Stomach smooth muscle (tissue), 2 donors: ENCODE results near the gene ZNRF3.
"Not testable (repeated sequence)": the region's sequence is repeated elsewhere in the genome, so short reads cannot be mapped to it uniquely, and the experiment has no call there.

Experiments used
- H3K27ac ChIP-seq: one replicate; pipeline ENCODE4 v1.7.0; 2013; ENCODE audit warnings: mild to moderate bottlenecking, low read length, inconsistent platforms
- H3K27me3 ChIP-seq, 2 donors: one replicate each; pipeline ENCODE4 v1.7.0; 2013; ENCODE audit warnings: low read length in 2 of 2; ENCODE audit not compliant: insufficient read depth in 2 of 2, control insufficient read depth in 1 of 2
- H3K36me3 ChIP-seq, 2 donors: one replicate each; pipeline ENCODE4 v1.7.0; 2013; ENCODE audit warnings: low read length in 2 of 2; ENCODE audit not compliant: control insufficient read depth in 2 of 2, insufficient read depth in 2 of 2
- H3K4me1 ChIP-seq: one replicate; pipeline ENCODE4 v1.7.0; 2013; ENCODE audit warnings: low read length; ENCODE audit not compliant: control insufficient read depth, insufficient read depth
- H3K4me3 ChIP-seq, 2 donors: one replicate each; pipeline ENCODE4 v1.7.0; 2013; ENCODE audit warnings: low read length in 2 of 2
- H3K9ac ChIP-seq, 2 donors: one replicate each; pipeline ENCODE4 v1.7.0; 2013; ENCODE audit warnings: low read length in 2 of 2, mild to moderate bottlenecking in 1 of 2
- H3K9me3 ChIP-seq, 2 donors: one replicate each; pipeline ENCODE4 v1.7.0; 2013; ENCODE audit warnings: low read length in 2 of 2; ENCODE audit not compliant: control insufficient read depth in 2 of 2
- donor health status: healthy.
- donor health status: Pancreatic carcinoma.

ZNRF3 gene

GRCh38 chr22:29037340-29037932, 154.1 kb downstream of the ZNRF3 start:
- H3K9me3 ChIP-seq = no peaks in the 10 kb centered on the region
- no peak overlapping the region for H3K27ac ChIP-seq
- H3K27me3 ChIP-seq = no peaks in the 10 kb centered on the region
- no peak overlapping the region for H3K9ac ChIP-seq
- peak overlapping the region in 1 of 2 donors; percentile 3 for H3K4me3 ChIP-seq
- H3K36me3 ChIP-seq = no peaks in the 10 kb centered on the region
- H3K4me1 ChIP-seq = peaks cover 19% of the 10 kb centered on the region

- Histone ChIP-seq H3K9me3 (no peaks in the 10 kb centered on the region), H3K9ac (no peak overlapping the region), H3K36me3 (peaks cover 8% of the 10 kb centered on the region in 2 donors), H3K27me3 (no peaks in the 10 kb centered on the region), H3K27ac (no peak overlapping the region), H3K4me3 (no peak overlapping the region), H3K4me1 (peaks cover 14% of the 10 kb centered on the region)
Observed at GRCh38 chr22:29039148-29039547, 155.8 kb downstream of the ZNRF3 start.

- not testable (repeated sequence) for H3K9ac ChIP-seq, H3K27ac ChIP-seq, H3K9me3 ChIP-seq, H3K27me3 ChIP-seq, H3K4me3 ChIP-seq
- H3K4me1 ChIP-seq = peaks cover 14% of the 10 kb centered on the region
- peaks cover 8 to 10% of the 10 kb centered on the region in 2 donors for H3K36me3 ChIP-seq
Observed at GRCh38 chr22:29039684-29040083, 156.3 kb downstream of the ZNRF3 start.

GRCh38 chr22:29040385-29041275, 157.3 kb downstream of the ZNRF3 start:
- Histone ChIP-seq H3K36me3 (peaks cover 8 to 14% of the 10 kb centered on the region in 2 donors), H3K27ac (no peak overlapping the region)

GRCh38 chr22:29041408-29041807, 158.0 kb downstream of the ZNRF3 start:
- Histone ChIP-seq H3K9me3 (no peaks in the 10 kb centered on the region), H3K27me3 (no peaks in the 10 kb centered on the region), H3K27ac (no peak overlapping the region), H3K4me1 (peaks cover 14% of the 10 kb centered on the region), H3K36me3 (peaks cover 15 to 21% of the 10 kb centered on the region in 2 donors), H3K9ac (no peak overlapping the region), H3K4me3 (no peak overlapping the region)

More at GRCh38 chr22:29040385-29041275, 157.3 kb downstream of the ZNRF3 start:
- H3K9ac ChIP-seq = no peak overlapping the region
- no peaks in the 10 kb centered on the region for H3K9me3 ChIP-seq
- H3K27me3 ChIP-seq = no peaks in the 10 kb centered on the region
- peaks cover 14% of the 10 kb centered on the region for H3K4me1 ChIP-seq
- no peak overlapping the region for H3K4me3 ChIP-seq

- Histone ChIP-seq H3K27ac (no peak overlapping the region), H3K4me3 (no peak overlapping the region)
Observed at GRCh38 chr22:29043906-29044575, 160.7 kb downstream of the ZNRF3 start.

GRCh38 chr22:29044657-29045176, 161.3 kb downstream of the ZNRF3 start:
- Histone ChIP-seq H3K27me3 (no peaks in the 10 kb centered on the region), H3K4me1 (peaks cover 9% of the 10 kb centered on the region), H3K4me3 (no peak overlapping the region), H3K36me3 (peaks cover 27 to 46% of the 10 kb centered on the region in 2 donors), H3K9me3 (no peaks in the 10 kb centered on the region), H3K27ac (no peak overlapping the region), H3K9ac (no peak overlapping the region)

More at GRCh38 chr22:29043906-29044575, 160.7 kb downstream of the ZNRF3 start:
- Histone ChIP-seq H3K9ac (no peak overlapping the region), H3K9me3 (no peaks in the 10 kb centered on the region), H3K4me1 (peaks cover 9% of the 10 kb centered on the region), H3K27me3 (no peaks in the 10 kb centered on the region), H3K36me3 (peaks cover 22 to 40% of the 10 kb centered on the region in 2 donors)

- Histone ChIP-seq H3K4me3 (no peak overlapping the region), H3K36me3 (peaks cover 23 to 42% of the 10 kb centered on the region in 2 donors), H3K4me1 (no peaks in the 10 kb centered on the region), H3K27ac (no peak overlapping the region), H3K27me3 (no peaks in the 10 kb centered on the region), H3K9ac (no peak overlapping the region), H3K9me3 (no peaks in the 10 kb centered on the region)
Observed at GRCh38 chr22:29048822-29049654, 165.7 kb downstream of the ZNRF3 start.

- H3K9ac ChIP-seq = no peak overlapping the region
- H3K4me3 ChIP-seq = no peak overlapping the region
- H3K4me1 ChIP-seq = no peaks in the 10 kb centered on the region
- H3K36me3 ChIP-seq = peaks cover 23 to 39% of the 10 kb centered on the region in 2 donors
- H3K9me3 ChIP-seq = no peaks in the 10 kb centered on the region
- H3K27ac ChIP-seq = no peak overlapping the region
- no peaks in the 10 kb centered on the region for H3K27me3 ChIP-seq
Observed at GRCh38 chr22:29049655-29050263, 166.4 kb downstream of the ZNRF3 start.
